ENCODE results near the gene CLASP1.
A peak's percentile ranks its signal among the peaks of the same experiment; 100 is the strongest.

Gene CLASP1

GRCh38 chr2:121459291-121459690 lies 190.0 kb downstream of the CLASP1 start:
- Mint-ChIP-seq H3K4me3 (no peak overlapping the region), H3K27ac (peak overlapping the region; percentile 47 to 67 (median 60)), H3K27me3 (ENCODE audit: low read depth) (no peaks in the 10 kb centered on the region), H3K36me3 (ENCODE audit: low read depth) (peaks cover 68% of the 10 kb centered on the region), H3K9me3 (no peaks in the 10 kb centered on the region), H3K4me1 (peaks cover 7% of the 10 kb centered on the region)
- TF ChIP-seq CTCF (IDR thresholded peaks at IDR 0.05; ENCODE audit: unreplicated experiment in 3 of 3) = no peak

- no peak overlapping the region for H3K4me3 Mint-ChIP-seq
- peaks cover 69% of the 10 kb centered on the region for H3K36me3 Mint-ChIP-seq (ENCODE audit: low read depth)
- H3K27ac Mint-ChIP-seq = peak overlapping the region in 2 of 3 experiments; percentile 35 to 47
- no peaks in the 10 kb centered on the region for H3K27me3 Mint-ChIP-seq (ENCODE audit: low read depth)
- H3K9me3 Mint-ChIP-seq = no peaks in the 10 kb centered on the region
- no peak for TF ChIP-seq CTCF (IDR thresholded peaks at IDR 0.05; ENCODE audit: unreplicated experiment in 3 of 3)
- H3K4me1 Mint-ChIP-seq = peaks cover 7% of the 10 kb centered on the region
These were observed 192.9 kb downstream of the CLASP1 start for GRCh38 chr2:121456325-121456724.

GRCh38 chr2:121455446-121455845 lies 193.8 kb downstream of the CLASP1 start:
- Mint-ChIP-seq H3K4me1 (peaks cover 7% of the 10 kb centered on the region), H3K27ac (no peak overlapping the region), H3K36me3 (ENCODE audit: low read depth) (peaks cover 75% of the 10 kb centered on the region), H3K27me3 (ENCODE audit: low read depth) (no peaks in the 10 kb centered on the region), H3K4me3 (no peak overlapping the region), H3K9me3 (no peaks in the 10 kb centered on the region)
- no peak for TF ChIP-seq CTCF (IDR thresholded peaks at IDR 0.05; ENCODE audit: unreplicated experiment in 3 of 3)

- no peak for TF ChIP-seq CTCF (IDR thresholded peaks at IDR 0.05; ENCODE audit: unreplicated experiment in 3 of 3)
- Mint-ChIP-seq H3K27me3 (ENCODE audit: low read depth) (no peaks in the 10 kb centered on the region), H3K27ac (no peak overlapping the region), H3K9me3 (no peaks in the 10 kb centered on the region), H3K4me1 (peaks cover 3% of the 10 kb centered on the region), H3K36me3 (ENCODE audit: low read depth) (peaks cover 74% of the 10 kb centered on the region), H3K4me3 (no peak overlapping the region)
These were observed 194.6 kb downstream of the CLASP1 start for GRCh38 chr2:121454549-121455090.

- Mint-ChIP-seq H3K27me3 (ENCODE audit: low read depth) (no peaks in the 10 kb centered on the region), H3K4me1 (no peaks in the 10 kb centered on the region), H3K36me3 (ENCODE audit: low read depth) (peaks cover 81% of the 10 kb centered on the region), H3K4me3 (no peak overlapping the region), H3K27ac (peak overlapping the region in 1 of 3 experiments; percentile 85), H3K9me3 (no peaks in the 10 kb centered on the region)
- no peak for TF ChIP-seq CTCF (IDR thresholded peaks at IDR 0.05; ENCODE audit: unreplicated experiment in 3 of 3)
These were observed 197.9 kb downstream of the CLASP1 start for GRCh38 chr2:121451398-121451797.

- no peak overlapping the region for H3K4me3 Mint-ChIP-seq
- peak overlapping the region; percentile 8 to 85 (median 44) for H3K27ac Mint-ChIP-seq
- H3K27me3 Mint-ChIP-seq (ENCODE audit: low read depth) = no peaks in the 10 kb centered on the region
- no peaks in the 10 kb centered on the region for H3K9me3 Mint-ChIP-seq
- no peak for TF ChIP-seq CTCF (IDR thresholded peaks at IDR 0.05; ENCODE audit: unreplicated experiment in 3 of 3)
- no peaks in the 10 kb centered on the region for H3K4me1 Mint-ChIP-seq
- H3K36me3 Mint-ChIP-seq (ENCODE audit: low read depth) = peaks cover 83% of the 10 kb centered on the region
These were observed 199.0 kb downstream of the CLASP1 start for GRCh38 chr2:121450301-121450700.
